Stimulated activated CD4-positive, alpha-beta T cell treated with anti-CD3 and anti-CD28 coated beads, Interleukin-15, amount 100 ng/mL, for 24 hours (primary cell): ENCODE data around the gene RPS2.

Experiments
- DNase-seq: peaks from one replicate; pipeline ENCODE4 v3.0.0-alpha.2; 2020

The RPS2 gene

GRCh38 chr16:1998852-1999801, 34.5 kb upstream of the RPS2 start:
- no peak for DNase-seq

- no peak for DNase-seq
Measured at GRCh38 chr16:1998360-1998835, 33.8 kb upstream of the RPS2 start.

DNA sequence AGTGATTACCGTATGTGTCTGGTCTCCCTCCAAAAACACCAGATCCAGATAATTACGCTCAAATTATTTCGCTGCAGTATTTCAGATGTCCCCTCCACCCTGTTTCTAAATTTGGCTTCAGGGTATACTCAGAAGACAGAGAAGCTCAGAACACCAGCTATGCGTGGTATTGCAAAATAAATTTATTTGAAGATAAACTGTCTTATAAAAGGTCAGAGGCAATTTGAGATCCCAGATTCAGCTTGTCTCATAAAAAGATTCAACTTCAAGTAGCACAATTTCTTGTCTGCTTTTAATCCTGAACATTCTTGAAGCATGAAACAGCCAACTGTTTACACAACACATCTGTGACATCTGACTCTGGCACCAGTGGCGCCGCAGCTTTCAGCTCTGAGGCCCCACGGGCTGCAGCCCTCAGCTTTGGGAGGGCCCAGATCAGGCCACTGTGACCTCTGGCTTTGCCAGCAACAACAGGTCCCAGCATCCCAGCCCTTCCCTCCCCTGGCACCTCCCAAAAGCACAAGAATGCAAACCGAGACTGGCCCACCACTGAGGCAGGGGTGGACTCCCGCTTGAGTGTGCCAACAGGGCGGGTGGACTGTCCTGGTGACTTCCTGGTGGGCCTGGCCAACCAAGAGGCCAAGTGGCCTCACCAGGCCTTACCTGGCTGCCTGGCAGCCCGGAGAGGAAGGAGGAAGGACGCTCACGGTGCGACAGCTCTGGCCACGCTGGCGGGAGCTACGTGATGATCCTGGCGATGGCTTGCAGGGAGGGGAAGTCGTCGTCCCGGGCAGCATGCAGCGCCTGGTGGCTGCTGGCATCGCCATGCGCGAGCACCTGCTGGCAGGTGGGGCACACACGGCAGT, 33.1 kb upstream of the RPS2 start:
- no peak for DNase-seq

GRCh38 chr16:1993731-1994131, 29.1 kb upstream of the RPS2 start:
- DNase-seq = no peak

DNA sequence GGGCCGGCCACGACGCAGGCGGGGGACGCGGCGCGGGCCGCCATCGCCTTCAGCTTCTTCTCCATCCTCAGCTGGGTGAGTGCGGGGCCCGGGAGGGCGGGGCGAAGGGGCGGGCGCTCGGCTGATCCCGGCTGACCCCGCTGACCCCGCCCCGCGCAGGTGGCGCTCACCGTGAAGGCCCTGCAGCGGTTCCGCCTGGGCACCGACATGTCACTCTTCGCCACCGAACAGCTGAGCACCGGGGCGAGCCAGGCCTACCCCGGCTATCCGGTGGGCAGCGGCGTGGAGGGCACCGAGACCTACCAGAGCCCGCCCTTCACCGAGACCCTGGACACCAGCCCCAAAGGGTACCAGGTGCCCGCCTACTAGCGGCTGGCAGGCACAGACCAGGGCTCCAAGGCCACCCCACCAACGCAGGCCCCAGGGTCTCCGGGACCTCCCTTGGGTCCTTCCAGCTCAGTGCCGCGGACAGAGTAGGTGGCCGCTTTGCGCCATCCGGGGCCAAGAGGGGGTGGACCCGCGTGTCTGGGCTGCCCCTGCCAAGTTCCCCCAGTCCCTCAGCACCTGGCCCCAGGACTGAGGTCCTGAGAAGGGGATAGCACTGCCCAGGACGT, 28.2 kb upstream of the RPS2 start:
- DNase-seq = no peak

GRCh38 chr16:1991948-1992703, 27.5 kb upstream of the RPS2 start:
- peak; percentile 97 for DNase-seq

DNA sequence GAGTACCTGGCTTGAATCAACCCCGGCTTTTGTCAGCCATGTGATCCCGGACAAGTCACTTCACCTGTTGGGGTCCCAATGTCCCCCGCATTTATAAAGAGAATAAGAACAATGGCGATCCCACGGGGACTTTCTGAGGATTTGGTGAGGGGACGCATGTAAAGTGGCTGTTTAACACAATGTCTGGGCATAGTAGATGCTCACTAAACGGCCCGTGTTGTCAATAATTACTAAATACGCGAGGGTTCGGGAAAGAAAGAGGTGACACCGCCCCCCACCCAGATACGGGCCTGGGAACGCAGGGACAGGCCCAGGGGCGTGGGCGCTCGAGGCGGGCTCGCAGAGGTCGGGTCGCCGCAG, 26.9 kb upstream of the RPS2 start:
- DNase-seq = no peak

GRCh38 chr16:1991135-1991551, 26.5 kb upstream of the RPS2 start:
- DNase-seq = peak; percentile 61

- peak; percentile 50 for DNase-seq
Measured at GRCh38 chr16:1990351-1991134, 25.9 kb upstream of the RPS2 start.

GRCh38 chr16:1990101-1990350, 25.4 kb upstream of the RPS2 start:
- DNase-seq = no peak

GRCh38 chr16:1989209-1990100, 24.8 kb upstream of the RPS2 start, which contains the start of gene SYNGR3:
Gene SYNGR3, plus strand, starts transcription at chr16:1989970. Its CDS starts 133 bp downstream, at chr16:1990103.
- DNase-seq = no peak

- DNase-seq = no peak
Measured at GRCh38 chr16:1987198-1987597, 22.6 kb upstream of the RPS2 start.

DNA sequence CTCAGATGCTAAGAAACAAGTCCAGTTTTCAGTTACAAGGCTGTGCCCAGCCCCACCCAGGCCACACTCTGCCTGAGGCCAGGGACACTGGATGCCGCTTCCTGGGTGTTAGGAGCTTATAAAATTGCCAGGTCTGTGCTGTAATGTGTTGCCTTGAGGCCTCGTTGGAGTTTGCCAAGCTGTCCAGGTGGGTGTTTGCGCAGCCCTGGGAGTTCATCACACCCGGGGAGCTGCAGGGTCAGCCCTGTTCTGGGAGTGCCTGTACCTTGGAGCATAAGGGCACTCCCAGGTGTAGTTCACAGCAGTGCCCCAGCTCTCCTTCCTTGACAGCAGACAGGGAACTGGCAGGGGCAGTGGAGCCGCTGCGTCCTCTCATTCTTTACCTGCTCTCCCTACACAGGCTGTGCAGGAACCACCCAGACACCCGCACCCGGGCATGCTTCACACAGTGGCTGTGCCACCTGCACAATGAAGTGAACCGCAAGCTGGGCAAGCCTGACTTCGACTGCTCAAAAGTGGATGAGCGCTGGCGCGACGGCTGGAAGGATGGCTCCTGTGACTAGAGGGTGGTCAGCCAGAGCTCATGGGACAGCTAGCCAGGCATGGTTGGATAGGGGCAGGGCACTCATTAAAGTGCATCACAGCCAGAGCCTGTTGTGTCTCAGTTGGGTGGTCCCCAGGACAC, 21.0 kb upstream of the RPS2 start:
- no peak for DNase-seq

GRCh38 chr16:1984347-1985225, 20.0 kb upstream of the RPS2 start:
- DNase-seq = no peak

DNA sequence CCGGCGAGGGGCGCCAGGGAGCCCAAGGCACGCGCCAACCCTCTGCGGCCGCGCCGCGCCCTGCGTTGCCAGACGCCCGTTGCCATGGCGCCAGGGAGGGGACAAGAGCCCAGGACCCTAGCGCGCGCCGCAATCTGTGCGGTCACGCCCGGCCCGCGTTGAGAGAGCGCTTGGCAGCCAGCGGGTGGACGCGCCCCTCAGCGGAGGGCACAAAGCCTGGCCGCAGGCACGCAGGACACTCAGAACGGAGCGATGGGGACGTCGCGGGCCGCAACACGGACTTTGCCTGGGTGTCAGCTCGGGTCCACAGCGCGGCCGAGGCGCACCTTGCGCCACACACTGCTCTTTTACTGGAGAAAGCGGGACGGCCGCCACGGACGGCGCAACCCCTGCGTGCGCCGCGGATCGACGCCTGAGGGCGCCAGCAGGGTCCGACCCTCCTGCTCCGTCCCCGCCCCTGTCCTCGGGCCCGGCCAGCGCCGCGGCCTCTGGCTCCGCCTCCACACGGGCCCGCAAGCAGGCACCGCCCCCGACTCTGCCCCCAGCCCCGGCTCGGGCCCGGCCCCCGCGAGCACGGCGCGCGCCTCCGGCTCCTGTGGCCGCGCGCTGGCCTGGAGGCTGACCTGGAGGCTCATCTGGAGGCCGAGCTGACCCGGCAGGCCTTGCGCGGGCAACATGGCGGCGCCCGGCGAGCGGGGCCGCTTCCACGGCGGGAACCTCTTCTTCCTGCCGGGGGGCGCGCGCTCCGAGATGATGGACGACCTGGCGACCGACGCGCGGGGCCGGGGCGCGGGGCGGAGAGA, 19.1 kb upstream of the RPS2 start, which contains the start of gene GFER:
TSS of gene GFER (plus strand) at position 650 of the 803 bp plus-strand sequence. CDS start at position 676, 26 bp downstream.
- peak; percentile 88 for DNase-seq

DNA sequence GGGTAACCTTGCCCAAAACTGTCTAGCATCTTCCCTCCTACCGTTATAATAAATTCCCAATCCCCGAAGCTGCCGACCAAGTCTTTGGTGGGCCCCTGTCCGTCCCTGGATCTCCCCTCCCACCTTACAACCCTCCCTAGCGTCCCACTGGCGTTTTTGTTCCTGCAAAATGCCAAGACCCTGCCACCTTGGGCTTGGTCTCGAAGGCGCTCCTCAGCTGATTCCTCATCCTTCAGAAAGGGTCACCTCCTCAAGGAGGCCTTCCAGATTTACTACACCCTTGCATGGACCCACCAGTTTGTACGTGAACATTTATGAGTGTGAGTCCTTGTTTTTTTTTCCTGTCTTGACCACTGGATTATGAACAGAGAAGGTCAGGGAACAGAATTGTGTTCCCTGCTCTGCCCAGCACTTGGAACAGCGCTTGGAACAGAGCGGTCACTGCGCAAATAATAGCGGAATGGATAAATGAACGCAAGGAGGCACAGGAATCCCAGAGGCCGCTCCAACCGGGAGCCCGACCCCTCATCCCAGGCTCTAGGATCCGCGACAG, 18.4 kb upstream of the RPS2 start:
- DNase-seq = no peak

GRCh38 chr16:1982013-1982433, 17.4 kb upstream of the RPS2 start:
- DNase-seq = no peak

DNA sequence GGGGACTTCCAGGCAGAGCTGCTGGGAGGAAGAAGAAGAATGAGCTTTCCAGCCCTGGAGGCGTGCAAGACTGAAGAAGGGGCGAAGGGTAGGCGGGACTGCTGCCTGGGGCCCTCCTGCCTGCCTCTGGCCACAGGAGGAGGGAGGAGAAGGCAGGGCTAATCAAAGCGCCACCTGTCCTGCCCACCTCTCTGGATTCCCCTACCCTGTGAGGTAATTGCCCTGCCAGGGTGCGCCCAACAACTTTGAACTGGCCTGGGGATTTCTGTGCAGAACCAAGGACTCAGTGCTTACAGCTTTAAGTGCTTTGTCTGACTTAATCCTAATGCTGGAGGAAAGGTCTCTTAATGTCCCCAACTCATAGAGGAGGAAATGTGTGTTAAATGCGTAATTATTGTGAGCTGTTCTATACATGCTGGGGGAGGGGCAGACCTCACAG, 16.8 kb upstream of the RPS2 start, which contains the start of gene NOXO1:
TSS of gene NOXO1 (minus strand) at position 72 of the 439 bp plus-strand sequence. CDS start 290 bp downstream, outside the sequence.
- no peak for DNase-seq
